ENCODE measurements around the gene MBD3L3. TPM values are rescaled to one million over a fixed set of nuclear protein-coding genes. Genes with fewer than 3 reads are reported as not detected.
"Not testable (repeated sequence)": the region's sequence is repeated elsewhere in the genome, so short reads cannot be mapped to it uniquely, and the experiment has no call there.

MBD3L3 gene
- total RNA-seq, 2 experiments from 2014 or later: not detected

GRCh38 chr19:7054635-7055368 lies 3.7 kb downstream of the MBD3L3 start:
- H3K4me1 Mint-ChIP-seq; CTCF ChIA-PET; DNase-seq; H3K27me3 Mint-ChIP-seq; H3K36me3 Mint-ChIP-seq (ENCODE audit: low read depth); H3K9me3 Mint-ChIP-seq; POLR2A ChIA-PET; H3K27ac Mint-ChIP-seq; H3K4me3 Mint-ChIP-seq: not testable (repeated sequence)

- H3K27ac Mint-ChIP-seq; CTCF ChIA-PET; H3K9me3 Mint-ChIP-seq; H3K36me3 Mint-ChIP-seq (ENCODE audit: low read depth); H3K27me3 Mint-ChIP-seq; POLR2A ChIA-PET; H3K4me3 Mint-ChIP-seq; H3K4me1 Mint-ChIP-seq: not testable (repeated sequence)
- peak; percentile 6 for DNase-seq
Measured at GRCh38 chr19:7052896-7053295, 5.6 kb downstream of the MBD3L3 start.

- H3K4me1 Mint-ChIP-seq; POLR2A ChIA-PET; DNase-seq; H3K4me3 Mint-ChIP-seq; H3K36me3 Mint-ChIP-seq (ENCODE audit: low read depth); H3K27ac Mint-ChIP-seq; H3K9me3 Mint-ChIP-seq; H3K27me3 Mint-ChIP-seq; CTCF ChIA-PET: not testable (repeated sequence)
Measured at GRCh38 chr19:7051421-7051820, 7.1 kb downstream of the MBD3L3 start.

- H3K4me3 Mint-ChIP-seq; H3K27ac Mint-ChIP-seq; CTCF ChIA-PET; H3K4me1 Mint-ChIP-seq; H3K9me3 Mint-ChIP-seq; H3K27me3 Mint-ChIP-seq; DNase-seq; POLR2A ChIA-PET; H3K36me3 Mint-ChIP-seq (ENCODE audit: low read depth): not testable (repeated sequence)
Measured at GRCh38 chr19:7049021-7049420, 9.5 kb downstream of the MBD3L3 start, which contains the start of gene MBD3L2. TSS of gene MBD3L2 (plus strand) at chr19:7049321. CDS start at chr19:7049374, 53 bp downstream.

GRCh38 chr19:7041563-7041962 lies 16.9 kb downstream of the MBD3L3 start:
- H3K9me3 Mint-ChIP-seq; H3K4me3 Mint-ChIP-seq; CTCF ChIA-PET; H3K27me3 Mint-ChIP-seq; H3K36me3 Mint-ChIP-seq (ENCODE audit: low read depth); POLR2A ChIA-PET; H3K4me1 Mint-ChIP-seq; H3K27ac Mint-ChIP-seq; DNase-seq: not testable (repeated sequence)

GRCh38 chr19:7040079-7040478 lies 18.4 kb downstream of the MBD3L3 start, which contains the start of gene MBD3L4:
TSS of gene MBD3L4 (minus strand) at chr19:7040179. CDS start at chr19:7040144, 35 bp downstream.
- H3K27ac Mint-ChIP-seq; H3K4me3 Mint-ChIP-seq; CTCF ChIA-PET; H3K9me3 Mint-ChIP-seq; POLR2A ChIA-PET; H3K27me3 Mint-ChIP-seq; H3K36me3 Mint-ChIP-seq (ENCODE audit: low read depth); DNase-seq; H3K4me1 Mint-ChIP-seq: not testable (repeated sequence)

GRCh38 chr19:7030278-7030677 lies 28.2 kb downstream of the MBD3L3 start, which contains the start of gene MBD3L5:
TSS of gene MBD3L5 (plus strand) at chr19:7030578. CDS start at chr19:7030612, 34 bp downstream.
- H3K27me3 Mint-ChIP-seq; H3K27ac Mint-ChIP-seq; H3K36me3 Mint-ChIP-seq (ENCODE audit: low read depth); CTCF ChIA-PET; H3K9me3 Mint-ChIP-seq; H3K4me1 Mint-ChIP-seq; H3K4me3 Mint-ChIP-seq; DNase-seq; POLR2A ChIA-PET: not testable (repeated sequence)

- H3K27ac Mint-ChIP-seq; H3K27me3 Mint-ChIP-seq; CTCF ChIA-PET; H3K4me3 Mint-ChIP-seq; H3K4me1 Mint-ChIP-seq; POLR2A ChIA-PET; H3K9me3 Mint-ChIP-seq; DNase-seq; H3K36me3 Mint-ChIP-seq (ENCODE audit: low read depth): not testable (repeated sequence)
Measured at GRCh38 chr19:7028790-7029189, 29.7 kb downstream of the MBD3L3 start.

GRCh38 chr19:7021331-7021730 lies 37.1 kb downstream of the MBD3L3 start, which contains the start of gene MBD3L2B:
TSS of gene MBD3L2B (minus strand) at chr19:7021431. CDS start at chr19:7021397, 34 bp downstream.
- not testable (repeated sequence) for H3K4me1 Mint-ChIP-seq

GRCh38 chr19:7018828-7019227 lies 39.6 kb downstream of the MBD3L3 start:
- Mint-ChIP-seq H3K36me3 (ENCODE audit: low read depth) (no peaks in the 10 kb centered on the region), H3K27ac (no peak overlapping the region), H3K4me1 (peaks cover 3% of the 10 kb centered on the region), H3K27me3 (no peaks in the 10 kb centered on the region), H3K9me3 (peaks cover 5% of the 10 kb centered on the region), H3K4me3 (no peak overlapping the region)
- no peak for DNase-seq
- CTCF ChIA-PET: no interaction called here
- POLR2A ChIA-PET: no interaction called here

More at GRCh38 chr19:7021331-7021730, 37.1 kb downstream of the MBD3L3 start, which contains the start of gene MBD3L2B:
- H3K36me3 Mint-ChIP-seq (ENCODE audit: low read depth); H3K4me3 Mint-ChIP-seq; POLR2A ChIA-PET; H3K9me3 Mint-ChIP-seq; H3K27ac Mint-ChIP-seq; CTCF ChIA-PET; DNase-seq; H3K27me3 Mint-ChIP-seq: not testable (repeated sequence)

- Mint-ChIP-seq H3K4me3 (no peak overlapping the region), H3K36me3 (ENCODE audit: low read depth) (no peaks in the 10 kb centered on the region), H3K27me3 (no peaks in the 10 kb centered on the region), H3K9me3 (peaks cover 16% of the 10 kb centered on the region), H3K27ac (no peak overlapping the region), H3K4me1 (peaks cover 22% of the 10 kb centered on the region)
- DNase-seq: no peak
- ChIA-PET POLR2A (no interaction called here), CTCF (no interaction called here)
Measured at GRCh38 chr19:7013678-7014077, 44.8 kb downstream of the MBD3L3 start.

- peaks cover 30% of the 10 kb centered on the region for H3K4me1 Mint-ChIP-seq
- H3K9me3 Mint-ChIP-seq: peaks cover 22% of the 10 kb centered on the region
- H3K4me3 Mint-ChIP-seq: no peak overlapping the region
- ChIA-PET POLR2A (no interaction called here), CTCF (no interaction called here)
- DNase-seq: no peak
- H3K27me3 Mint-ChIP-seq: no peaks in the 10 kb centered on the region
- no peaks in the 10 kb centered on the region for H3K36me3 Mint-ChIP-seq (ENCODE audit: low read depth)
- H3K27ac Mint-ChIP-seq: no peak overlapping the region
Measured at GRCh38 chr19:7010722-7011593, 47.5 kb downstream of the MBD3L3 start.

- DNase-seq: no peak
- ChIA-PET POLR2A (no interaction called here), CTCF (no interaction called here)
Measured at GRCh38 chr19:7007859-7008258, 50.6 kb downstream of the MBD3L3 start.

More at GRCh38 chr19:7007859-7008258, 50.6 kb downstream of the MBD3L3 start:
- peaks cover 28% of the 10 kb centered on the region for H3K4me1 Mint-ChIP-seq
- H3K4me3 Mint-ChIP-seq: no peak overlapping the region
- H3K36me3 Mint-ChIP-seq (ENCODE audit: low read depth): no peaks in the 10 kb centered on the region
- no peaks in the 10 kb centered on the region for H3K27me3 Mint-ChIP-seq
- H3K9me3 Mint-ChIP-seq: peaks cover 16% of the 10 kb centered on the region
- no peak overlapping the region for H3K27ac Mint-ChIP-seq
